GM18861 (cell line): ENCODE results near the gene TRIM54.
"Not testable (repeated sequence)": the region's sequence is repeated elsewhere in the genome, so short reads cannot be mapped to it uniquely, and the experiment has no call there.

Experiments
- ATAC-seq: cut with Tn5 transposase; IDR thresholded peaks from one replicate; pipeline ENCODE4 v1.9.1; 2021; ENCODE audit not compliant: unreplicated experiment

The TRIM54 gene

GRCh38 chr2:27256855-27257454 is 25.3 kb upstream of the TRIM54 start:
- no peak for ATAC-seq

GRCh38 chr2:27258051-27258450 is 24.2 kb upstream of the TRIM54 start:
- no peak for ATAC-seq

GRCh38 chr2:27261241-27261925 is 20.8 kb upstream of the TRIM54 start:
- ATAC-seq: no peak

DNA sequence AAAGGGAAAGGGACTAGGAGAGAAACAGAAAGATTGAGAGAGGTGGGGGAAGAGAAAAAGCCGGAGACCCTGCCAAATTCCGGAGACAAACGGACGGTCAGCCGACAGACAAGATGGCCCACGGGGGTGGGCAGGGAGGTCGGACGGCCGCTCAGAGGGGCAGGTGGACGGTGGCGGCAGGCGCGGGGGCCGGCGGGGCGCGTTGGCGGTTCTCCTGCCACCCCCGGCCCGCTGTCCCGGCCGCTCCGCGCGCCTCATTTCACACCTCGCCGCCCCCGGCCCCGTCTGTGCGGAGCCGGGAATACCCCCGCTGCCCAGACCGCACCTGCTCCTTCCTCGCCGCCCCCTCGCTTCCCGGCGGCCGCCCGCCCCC is 20.3 kb upstream of the TRIM54 start:
- ATAC-seq: no peak

DNA sequence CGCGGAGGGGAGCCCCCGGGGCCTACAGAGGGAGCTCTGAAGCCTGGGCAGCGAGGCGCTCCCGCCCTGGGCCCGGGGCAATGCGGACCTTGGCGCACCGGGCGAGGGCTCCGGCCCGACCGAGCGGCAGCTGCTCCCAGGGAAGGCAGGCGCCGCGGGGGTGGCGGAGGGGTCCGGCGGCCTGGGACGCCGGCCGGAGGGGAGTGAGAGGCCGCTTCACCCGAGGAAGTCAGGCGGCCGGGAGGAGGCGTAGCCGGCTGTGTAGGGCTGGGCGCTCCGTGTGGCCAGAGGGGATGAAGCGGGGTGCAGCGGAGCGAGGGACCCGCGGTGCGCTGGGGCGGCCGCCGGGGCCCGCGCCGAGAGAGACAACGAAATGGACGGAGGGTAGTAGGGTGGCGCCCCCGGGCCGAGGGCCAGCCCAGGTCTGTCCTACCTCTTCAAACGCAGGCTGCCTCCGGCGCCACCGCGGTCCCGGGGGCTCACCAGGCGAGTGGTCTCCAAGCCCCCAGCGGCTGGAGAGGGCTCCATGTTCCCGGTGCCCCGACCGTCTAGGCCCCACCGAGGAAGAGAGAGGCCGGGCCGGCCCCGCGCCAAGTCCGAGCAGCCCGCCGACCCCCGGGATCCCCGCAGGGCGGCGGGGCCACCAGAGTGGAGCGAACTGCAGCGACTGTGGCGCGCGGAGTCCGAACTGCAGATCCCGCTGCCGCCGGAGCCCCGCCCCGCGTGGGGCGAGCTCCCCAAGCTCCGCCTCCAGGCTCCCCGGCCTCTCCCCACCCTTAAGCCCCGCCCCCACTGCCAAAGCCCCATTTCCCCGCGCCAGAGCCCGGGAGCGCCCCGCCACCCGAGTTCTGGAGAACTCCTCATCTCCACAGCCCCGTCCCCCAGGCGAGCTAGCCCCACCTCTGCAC is 19.6 kb upstream of the TRIM54 start, which contains the start of gene SLC30A3:
Gene SLC30A3, minus strand, starts transcription at position 669 of the 908 bp plus-strand sequence. Its CDS starts 141 bp downstream, at position 528.
- ATAC-seq: no peak

DNA sequence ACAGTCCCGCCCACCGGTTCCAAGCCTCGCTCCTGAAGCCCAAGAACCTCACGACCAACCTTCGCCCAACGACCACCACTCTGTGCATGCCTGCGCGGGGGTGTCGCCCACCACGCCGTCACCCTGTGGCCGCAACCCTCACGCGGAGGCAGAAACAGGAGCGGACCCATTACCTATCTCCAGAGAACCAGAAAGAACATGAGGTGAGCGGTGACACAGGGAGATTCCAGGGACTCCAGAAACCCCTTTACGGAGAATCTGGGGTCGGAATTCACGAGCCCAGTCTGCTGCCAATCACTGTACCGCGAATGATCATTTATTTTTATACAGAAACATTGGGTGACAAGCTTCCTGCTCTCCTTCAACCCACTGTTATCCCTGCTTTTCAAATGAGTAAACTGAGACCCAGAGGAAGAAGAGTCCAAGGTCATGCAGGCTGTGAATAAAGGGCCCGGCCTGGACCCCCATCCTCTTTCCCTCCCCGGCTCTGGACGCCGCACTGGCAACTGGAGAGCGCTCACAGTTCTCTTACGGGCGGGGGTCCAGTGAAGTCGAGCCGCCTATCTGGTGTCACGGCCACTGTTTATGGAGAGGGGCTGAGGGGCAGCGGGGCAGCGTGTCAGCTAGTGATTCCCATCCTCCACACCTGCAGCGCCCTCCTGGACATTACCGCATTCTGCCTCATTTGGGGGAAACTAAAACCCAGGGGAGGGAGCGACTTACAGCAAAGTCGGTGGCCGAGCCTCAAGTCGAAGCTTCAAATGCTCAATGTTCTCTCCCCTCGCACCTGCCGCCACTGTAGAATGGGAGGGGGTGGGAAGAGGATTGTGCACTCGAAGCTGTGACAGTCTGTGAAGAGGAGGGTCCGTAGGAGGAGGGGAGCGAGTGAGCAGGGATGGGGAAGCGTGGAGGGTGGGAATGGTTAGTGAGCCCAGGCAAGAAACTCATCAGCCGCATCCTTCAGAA is 18.7 kb upstream of the TRIM54 start:
- no peak for ATAC-seq

- no peak for ATAC-seq
These were observed 17.9 kb upstream of the TRIM54 start for GRCh38 chr2:27264253-27264752.

DNA sequence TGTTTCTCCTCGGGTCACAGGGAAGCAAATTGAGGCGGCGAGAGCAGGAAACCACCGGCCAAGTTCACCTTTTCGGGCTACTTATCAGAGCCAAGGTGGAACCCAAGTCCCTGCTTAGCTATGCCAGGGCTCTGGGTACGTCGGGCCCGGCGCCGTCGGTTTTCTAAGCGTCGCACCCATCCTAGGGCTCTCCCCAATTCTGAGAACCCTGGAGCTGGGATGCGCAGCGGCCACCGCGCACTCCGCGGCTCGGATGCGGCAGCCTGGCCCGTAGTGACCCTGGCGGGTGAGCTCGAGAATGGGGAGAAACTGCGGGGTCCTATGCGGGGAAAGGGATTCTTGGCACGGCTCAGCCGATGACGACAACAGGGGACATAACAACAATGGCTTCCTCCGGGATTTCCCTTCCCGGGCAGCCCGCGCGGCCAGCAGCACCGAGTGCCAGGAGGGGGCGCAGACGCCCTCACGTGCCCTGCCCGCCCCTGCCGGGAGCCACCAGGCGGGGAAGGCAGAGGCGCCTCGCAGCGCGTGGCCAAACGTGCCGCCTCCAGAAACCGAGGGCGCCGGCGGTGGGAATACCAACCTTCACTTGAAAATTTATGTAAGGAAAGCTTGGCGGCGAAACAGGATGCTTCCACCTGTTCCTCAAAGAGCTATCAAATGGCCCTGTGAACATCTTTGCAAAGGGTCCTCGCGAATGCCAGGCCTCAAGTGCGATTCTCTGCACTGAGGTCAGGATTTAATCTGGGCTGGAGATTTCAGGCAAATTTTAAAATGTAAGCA is 17.3 kb upstream of the TRIM54 start:
- no peak for ATAC-seq

DNA sequence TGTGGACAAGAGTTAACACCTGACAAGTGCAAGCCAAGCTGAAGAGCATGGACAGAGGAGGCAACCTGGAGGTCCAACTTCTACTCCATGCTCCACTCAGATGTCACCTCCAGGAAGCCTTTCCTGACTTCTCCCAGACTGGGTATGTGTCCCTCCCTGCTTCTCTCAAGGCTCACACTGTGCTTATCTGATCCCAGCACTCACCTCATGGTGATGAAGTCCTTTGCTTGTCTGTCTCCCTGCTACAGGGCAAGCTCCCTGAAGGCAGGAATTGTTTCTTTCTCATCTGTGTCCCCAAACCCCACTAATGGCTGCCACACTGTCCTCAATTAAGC is 16.7 kb upstream of the TRIM54 start:
- ATAC-seq: no peak

- not testable (repeated sequence) for ATAC-seq
These were observed 13.9 kb upstream of the TRIM54 start for GRCh38 chr2:27268296-27268695.

DNA sequence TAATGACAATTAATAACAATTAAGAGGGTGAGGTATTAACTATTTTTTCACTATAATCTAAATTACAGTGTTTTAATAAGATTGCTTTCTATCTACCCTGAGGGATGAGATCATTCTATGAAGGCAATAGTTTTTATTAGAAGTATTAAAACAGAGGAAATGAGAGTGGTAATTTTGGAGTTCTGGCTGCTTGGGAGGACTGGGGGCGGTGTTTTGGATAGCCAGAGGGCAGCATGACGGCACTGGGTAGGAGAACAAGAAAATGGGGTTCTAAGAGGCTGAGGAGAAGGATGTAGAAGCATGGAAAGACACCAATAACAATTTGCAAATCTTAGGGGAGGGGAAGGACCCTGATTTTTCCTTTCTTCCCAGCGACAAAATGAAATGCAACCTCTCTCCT is 12.1 kb upstream of the TRIM54 start:
- ATAC-seq: no peak

- ATAC-seq: no peak
These were observed 11.6 kb upstream of the TRIM54 start for GRCh38 chr2:27270670-27271069.

DNA sequence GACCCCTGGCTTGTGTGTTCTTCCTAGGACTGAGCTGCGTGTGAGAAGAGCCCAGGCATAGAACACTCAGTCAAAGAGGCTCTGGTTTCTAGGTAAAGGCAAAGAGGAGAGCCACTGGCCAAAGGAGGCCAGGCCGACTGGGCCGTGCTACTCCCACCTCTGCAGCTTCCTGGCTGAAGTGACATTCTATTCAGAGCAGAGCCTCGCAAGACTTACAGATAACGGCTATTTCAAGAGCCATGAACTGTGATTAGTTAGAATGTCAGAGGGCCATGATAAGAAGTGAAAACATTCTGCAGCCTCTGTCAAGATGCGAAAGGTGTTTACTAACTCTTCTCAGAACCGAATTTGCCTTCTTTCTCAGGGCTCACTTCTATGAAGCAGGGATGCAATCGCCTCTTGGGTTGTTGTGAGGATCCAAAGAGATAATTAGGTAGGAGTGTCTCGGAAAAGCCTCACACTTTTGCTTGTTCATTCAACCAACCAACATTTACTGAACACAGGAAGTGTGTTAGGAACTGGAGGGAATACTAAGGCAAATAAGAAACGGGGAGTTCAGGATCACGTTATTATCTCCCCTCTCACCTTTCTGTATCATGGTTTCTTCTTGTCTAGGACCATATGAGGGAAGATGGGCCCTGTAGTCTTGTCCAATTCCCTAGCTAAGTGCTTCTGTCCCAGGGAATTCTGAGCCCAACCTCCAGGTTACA is 10.4 kb upstream of the TRIM54 start:
- ATAC-seq: no peak

DNA sequence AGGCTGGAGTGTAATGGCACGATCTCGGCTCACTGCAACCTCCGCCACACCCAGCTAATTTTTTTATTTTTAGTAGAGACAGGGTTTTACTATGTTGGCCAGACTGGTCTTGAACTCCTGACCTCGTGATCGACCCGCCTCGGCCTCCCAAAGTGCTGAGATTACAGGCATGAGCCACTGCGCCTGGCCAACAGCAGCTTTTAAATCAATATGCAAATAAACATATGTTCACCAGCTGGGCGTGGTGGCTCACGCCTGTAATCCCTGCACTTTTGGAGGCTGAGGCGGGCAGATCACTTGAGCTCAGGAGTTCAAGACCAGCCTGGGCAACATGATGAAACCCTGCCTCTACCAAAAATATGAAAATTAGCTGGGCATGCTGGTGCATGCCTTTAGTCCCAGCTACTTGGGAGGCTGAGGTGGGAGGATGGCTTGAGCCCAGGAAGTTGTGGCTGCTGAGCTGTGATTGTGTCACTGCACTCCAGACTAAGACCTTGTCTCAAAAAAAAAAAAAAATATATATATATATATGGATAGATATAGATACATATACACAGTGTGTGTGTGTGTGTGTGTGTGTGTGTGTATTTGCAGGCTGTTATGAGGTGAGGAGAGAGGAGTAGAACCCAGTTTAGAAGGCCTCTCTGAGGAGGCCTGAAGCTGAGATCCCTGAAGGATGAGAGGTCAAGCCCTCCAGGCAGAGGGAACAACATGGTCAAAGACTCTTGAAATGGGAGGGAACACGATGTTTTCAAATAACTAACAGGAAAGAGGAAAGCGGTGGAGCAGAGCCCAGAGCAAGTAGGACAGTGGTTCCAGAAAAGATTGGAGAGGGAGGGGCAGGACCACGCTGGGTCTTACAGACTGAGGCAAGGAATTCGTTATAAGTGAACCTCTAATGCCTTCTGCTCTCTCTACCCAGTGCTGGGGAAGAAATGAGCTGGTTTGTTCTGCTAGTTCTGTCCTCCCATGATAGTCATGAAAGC is 9.4 kb upstream of the TRIM54 start:
- not testable (repeated sequence) for ATAC-seq

DNA sequence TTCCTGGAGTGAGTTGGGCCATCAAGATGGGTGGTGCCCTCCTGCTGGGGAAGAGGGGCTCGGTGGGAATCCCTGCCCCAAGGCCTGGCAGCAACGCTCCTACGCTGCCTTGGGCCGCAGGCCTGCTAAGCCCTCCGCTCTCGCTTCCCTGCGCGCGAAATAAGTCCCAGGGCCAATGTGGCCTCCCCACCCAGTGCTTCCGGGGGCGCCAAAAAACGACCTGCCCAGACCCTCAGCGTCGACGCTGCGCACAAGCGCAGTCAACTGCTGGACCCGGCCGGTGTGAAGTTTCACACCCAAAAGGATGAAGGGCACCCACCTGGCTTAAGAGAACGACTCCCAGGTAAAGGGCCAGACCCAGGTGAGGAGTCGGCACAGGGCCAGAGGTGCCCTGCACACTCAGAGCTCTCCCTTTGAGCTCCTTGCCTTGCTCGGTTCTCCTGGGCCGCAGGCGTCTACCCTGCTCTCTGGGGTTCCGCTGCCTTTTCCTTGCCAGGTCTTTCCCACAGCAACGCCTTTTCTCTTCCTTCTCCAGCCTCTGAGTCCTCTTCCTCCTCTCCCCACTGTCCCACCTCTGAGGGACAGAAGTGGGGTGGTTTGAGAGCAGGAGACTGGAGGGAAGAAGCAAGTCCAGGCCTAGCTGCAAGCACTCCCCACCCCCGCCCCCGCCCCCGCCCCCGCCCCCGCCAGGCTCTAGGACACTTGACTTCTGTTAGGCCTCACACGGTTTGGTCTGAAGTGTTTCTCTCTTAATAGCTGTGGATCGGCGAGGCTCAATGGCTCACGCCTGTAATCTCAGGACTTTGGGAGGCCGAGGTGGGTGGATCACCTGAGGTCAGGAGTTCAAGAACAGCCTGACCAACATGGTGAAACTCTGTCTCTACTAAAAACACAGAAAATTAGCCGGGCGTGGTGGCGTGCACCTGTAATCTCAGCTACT is 6.7 kb upstream of the TRIM54 start, which contains the start of gene DNAJC5G:
Gene DNAJC5G, plus strand, starts transcription at position 223 of the 940 bp plus-strand sequence. CDS start 1,296 bp downstream, outside the sequence.
- no peak for ATAC-seq

GRCh38 chr2:27278010-27278409 is 4.2 kb upstream of the TRIM54 start:
- no peak for ATAC-seq

- no peak for ATAC-seq
These were observed 1.4 kb upstream of the TRIM54 start for GRCh38 chr2:27280826-27281225.
